Measurements from ENCODE around the gene HSD11B1. TPM values are rescaled to one million over a fixed set of nuclear protein-coding genes. Genes with fewer than 3 reads are reported as not detected.
A peak's percentile ranks its signal among the peaks of the same experiment; 100 is the strongest.

The HSD11B1 gene
- under 1 TPM in 1 of 2 experiments, not detected in 1; 0.36 TPM for total RNA-seq

DNA sequence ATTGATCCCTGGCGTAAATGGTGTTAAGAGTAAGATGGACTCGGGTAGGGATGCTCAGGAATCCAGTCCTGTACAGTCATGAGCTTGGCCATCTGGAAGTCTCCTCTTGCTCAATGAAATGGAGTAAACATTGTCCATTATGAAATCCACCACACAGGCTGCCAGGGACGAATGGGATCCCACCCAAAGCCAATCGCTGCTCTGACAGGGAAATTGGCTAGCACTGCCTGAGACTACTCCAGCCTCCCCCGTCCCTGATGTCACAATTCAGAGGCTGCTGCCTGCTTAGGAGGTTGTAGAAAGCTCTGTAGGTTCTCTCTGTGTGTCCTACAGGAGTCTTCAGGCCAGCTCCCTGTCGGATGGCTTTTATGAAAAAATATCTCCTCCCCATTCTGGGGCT lies at the start of gene HSD11B1:
Gene HSD11B1, plus strand, starts transcription at position 263 of the 400 bp plus-strand sequence. Its CDS starts 97 bp downstream, at position 360.
- Mint-ChIP-seq H3K4me3 (no peak within 1 kb of the TSS), H3K4me1 (peaks cover 27% of the 10 kb centered on the region), H3K27ac (peak within 1 kb of the TSS; percentile 66), H3K27me3 (peaks cover 4% of the 10 kb centered on the region), H3K36me3 (peaks cover 8% of the 10 kb centered on the region), H3K9me3 (no peaks in the 10 kb centered on the region)
- DNase-seq: no peak

DNA sequence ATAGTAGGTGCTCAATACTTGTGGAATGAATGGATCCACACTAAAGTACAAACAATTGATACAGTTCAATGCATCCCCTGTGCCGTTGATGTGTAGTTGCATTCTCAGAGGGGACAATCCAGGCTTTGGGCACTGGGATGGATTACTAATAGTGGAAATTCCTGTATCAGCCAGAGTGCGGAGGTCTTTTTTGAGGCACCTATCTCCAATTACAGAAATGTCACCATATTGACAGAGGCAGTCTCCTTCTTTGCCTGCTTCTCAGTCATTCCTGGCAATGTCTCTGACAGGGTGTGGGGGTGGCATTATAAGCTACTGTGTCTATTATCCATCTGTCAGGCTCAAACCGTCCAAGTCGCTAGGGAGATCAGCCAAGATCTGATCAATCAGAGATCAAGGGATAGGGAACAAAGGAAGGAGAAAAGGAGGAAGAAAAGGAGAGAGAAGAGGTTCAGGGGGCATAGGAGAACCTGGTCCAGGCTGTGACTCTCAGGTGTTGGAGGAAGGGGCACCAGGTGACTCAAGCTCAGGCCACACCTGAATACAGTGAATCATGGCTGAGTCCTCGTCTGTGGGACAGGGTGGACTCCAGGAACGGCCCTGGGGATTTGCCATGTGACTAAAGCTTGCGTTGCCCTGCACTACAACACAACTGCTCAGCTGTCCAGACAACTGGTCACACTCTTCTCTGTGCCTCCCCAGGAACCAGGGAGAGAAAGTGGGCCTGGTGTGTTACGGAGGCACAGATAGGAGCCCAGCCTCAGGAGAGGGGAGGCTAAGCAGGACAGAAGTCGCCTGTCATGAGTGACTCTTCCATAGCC lies 49.0 kb upstream of the HSD11B1 start:
- H3K27me3 Mint-ChIP-seq: peaks cover 11% of the 10 kb centered on the region
- no peak overlapping the region for H3K27ac Mint-ChIP-seq
- H3K4me3 Mint-ChIP-seq: no peak overlapping the region
- DNase-seq: no peak
- H3K4me1 Mint-ChIP-seq: peaks cover 32% of the 10 kb centered on the region
- H3K9me3 Mint-ChIP-seq: no peaks in the 10 kb centered on the region
- H3K36me3 Mint-ChIP-seq: no peaks in the 10 kb centered on the region

DNA sequence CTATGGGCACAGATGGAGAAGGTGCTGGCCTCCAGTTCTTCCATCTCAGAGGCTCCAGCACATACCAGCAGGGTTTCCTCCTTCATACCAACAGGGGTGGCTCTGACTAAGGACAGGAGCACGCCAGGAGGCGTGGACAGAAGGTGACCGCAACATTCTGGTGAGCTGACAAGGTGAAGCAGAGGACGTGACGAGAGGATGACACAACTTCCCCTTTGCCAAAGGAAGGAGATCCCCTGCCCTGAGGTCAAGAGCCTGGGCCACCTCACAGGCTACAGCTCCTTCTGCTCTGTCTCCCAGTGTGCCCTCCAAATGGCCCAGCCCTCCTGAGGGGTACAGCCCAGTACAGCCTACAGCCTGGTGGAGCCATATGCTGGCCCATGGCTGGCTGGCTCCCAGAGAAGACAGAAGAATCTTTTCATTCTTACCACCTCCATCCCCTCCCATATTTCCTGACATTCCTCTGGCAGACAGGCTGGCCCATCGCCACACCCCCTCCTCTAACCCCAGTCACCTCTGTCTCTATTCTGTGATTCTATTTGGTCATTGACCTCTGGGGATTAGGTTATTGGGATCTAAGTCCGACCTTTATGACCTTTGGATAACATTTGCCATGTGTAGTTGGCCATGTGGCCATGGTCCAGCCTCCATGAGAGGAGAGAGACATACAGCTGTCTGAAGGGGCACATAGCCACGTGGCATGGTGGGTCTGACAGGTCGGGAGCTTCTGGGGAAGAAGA lies 47.3 kb upstream of the HSD11B1 start:
- Mint-ChIP-seq H3K27me3 (peaks cover 11% of the 10 kb centered on the region), H3K4me3 (no peak overlapping the region), H3K27ac (no peak overlapping the region), H3K36me3 (no peaks in the 10 kb centered on the region), H3K4me1 (peaks cover 23% of the 10 kb centered on the region), H3K9me3 (no peaks in the 10 kb centered on the region)
- DNase-seq: no peak

DNA sequence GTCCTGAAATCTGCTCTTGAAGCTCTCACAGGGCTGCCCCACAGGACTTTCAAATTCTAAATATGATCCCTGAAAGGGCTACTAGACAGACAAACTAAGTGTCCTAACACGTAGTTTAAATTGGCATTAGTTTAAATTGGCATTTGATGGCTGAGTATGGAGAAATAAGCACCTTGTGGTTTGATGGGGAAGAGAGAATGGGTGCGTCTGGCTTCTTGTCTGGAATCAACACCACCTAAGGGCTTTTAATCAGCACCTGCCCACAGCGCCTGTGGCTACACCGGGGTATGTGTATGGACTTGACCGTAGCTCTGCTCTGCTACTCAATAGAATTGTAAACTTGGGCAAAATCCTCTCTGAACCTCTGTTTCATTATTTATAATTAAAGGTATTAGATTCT lies 46.7 kb upstream of the HSD11B1 start:
- Mint-ChIP-seq H3K27me3 (peaks cover 11% of the 10 kb centered on the region), H3K36me3 (no peaks in the 10 kb centered on the region), H3K9me3 (no peaks in the 10 kb centered on the region), H3K27ac (no peak overlapping the region), H3K4me3 (no peak overlapping the region), H3K4me1 (peaks cover 17% of the 10 kb centered on the region)
- no peak for DNase-seq

- H3K27ac Mint-ChIP-seq: no peak overlapping the region
- no peaks in the 10 kb centered on the region for H3K36me3 Mint-ChIP-seq
- no peak for DNase-seq
- peaks cover 9% of the 10 kb centered on the region for H3K4me1 Mint-ChIP-seq
- no peak overlapping the region for H3K4me3 Mint-ChIP-seq
- H3K27me3 Mint-ChIP-seq: peaks cover 11% of the 10 kb centered on the region
- no peaks in the 10 kb centered on the region for H3K9me3 Mint-ChIP-seq
Observed at GRCh38 chr1:209659909-209660308, 44.7 kb upstream of the HSD11B1 start.

DNA sequence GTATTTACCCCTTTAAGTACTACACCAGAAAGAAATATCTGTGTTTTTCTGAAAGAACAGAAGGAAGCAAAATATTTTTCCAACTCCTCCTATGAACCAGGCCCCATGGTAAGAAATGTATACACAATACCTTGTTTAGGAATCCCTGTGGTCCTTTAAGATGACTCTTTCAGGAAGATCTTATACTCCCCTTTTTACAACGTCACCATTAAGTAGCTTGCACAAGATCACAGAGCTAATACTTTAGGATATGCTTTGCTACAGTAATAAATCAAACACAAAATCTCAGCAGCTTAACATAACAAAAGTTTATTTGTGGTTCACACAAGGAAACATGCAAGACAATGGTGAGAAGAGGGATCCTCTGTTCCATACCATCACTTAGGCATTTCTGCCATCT lies 43.6 kb upstream of the HSD11B1 start:
- Mint-ChIP-seq H3K27ac (no peak overlapping the region), H3K36me3 (no peaks in the 10 kb centered on the region), H3K27me3 (peaks cover 11% of the 10 kb centered on the region), H3K9me3 (no peaks in the 10 kb centered on the region), H3K4me1 (peaks cover 9% of the 10 kb centered on the region), H3K4me3 (no peak overlapping the region)
- no peak for DNase-seq

GRCh38 chr1:209662879-209663327 lies 41.7 kb upstream of the HSD11B1 start:
- Mint-ChIP-seq H3K27ac (no peak overlapping the region), H3K27me3 (peaks cover 11% of the 10 kb centered on the region), H3K4me3 (no peak overlapping the region), H3K4me1 (peaks cover 9% of the 10 kb centered on the region), H3K36me3 (no peaks in the 10 kb centered on the region), H3K9me3 (no peaks in the 10 kb centered on the region)
- no peak for DNase-seq

- Mint-ChIP-seq H3K27ac (no peak overlapping the region), H3K27me3 (no peaks in the 10 kb centered on the region), H3K9me3 (no peaks in the 10 kb centered on the region), H3K36me3 (no peaks in the 10 kb centered on the region), H3K4me3 (no peak overlapping the region), H3K4me1 (peaks cover 2% of the 10 kb centered on the region)
- DNase-seq: no peak
Observed at GRCh38 chr1:209667103-209667502, 37.5 kb upstream of the HSD11B1 start.

DNA sequence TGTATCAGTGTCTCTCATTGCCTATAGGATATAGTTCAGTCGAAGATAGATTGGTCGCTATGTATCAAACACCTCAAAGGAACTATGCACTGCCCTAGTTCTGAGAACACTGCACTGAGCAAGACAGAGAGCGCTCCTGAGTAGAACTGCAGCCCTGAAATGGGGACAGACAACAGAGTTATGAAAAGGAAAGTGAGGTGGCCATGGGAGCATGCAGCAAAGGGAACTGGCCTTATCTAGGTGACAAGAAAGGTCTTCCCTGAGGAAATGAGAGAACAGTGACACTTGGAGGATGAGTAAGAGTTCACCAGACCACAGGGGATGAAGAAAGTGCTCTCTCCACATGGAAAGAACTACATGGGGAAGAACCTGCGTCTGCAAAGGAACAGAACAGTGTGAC lies 36.9 kb upstream of the HSD11B1 start:
- H3K9me3 Mint-ChIP-seq: no peaks in the 10 kb centered on the region
- H3K27me3 Mint-ChIP-seq: no peaks in the 10 kb centered on the region
- no peak overlapping the region for H3K27ac Mint-ChIP-seq
- H3K36me3 Mint-ChIP-seq: no peaks in the 10 kb centered on the region
- DNase-seq: no peak
- H3K4me3 Mint-ChIP-seq: no peak overlapping the region
- peaks cover 5% of the 10 kb centered on the region for H3K4me1 Mint-ChIP-seq

DNA sequence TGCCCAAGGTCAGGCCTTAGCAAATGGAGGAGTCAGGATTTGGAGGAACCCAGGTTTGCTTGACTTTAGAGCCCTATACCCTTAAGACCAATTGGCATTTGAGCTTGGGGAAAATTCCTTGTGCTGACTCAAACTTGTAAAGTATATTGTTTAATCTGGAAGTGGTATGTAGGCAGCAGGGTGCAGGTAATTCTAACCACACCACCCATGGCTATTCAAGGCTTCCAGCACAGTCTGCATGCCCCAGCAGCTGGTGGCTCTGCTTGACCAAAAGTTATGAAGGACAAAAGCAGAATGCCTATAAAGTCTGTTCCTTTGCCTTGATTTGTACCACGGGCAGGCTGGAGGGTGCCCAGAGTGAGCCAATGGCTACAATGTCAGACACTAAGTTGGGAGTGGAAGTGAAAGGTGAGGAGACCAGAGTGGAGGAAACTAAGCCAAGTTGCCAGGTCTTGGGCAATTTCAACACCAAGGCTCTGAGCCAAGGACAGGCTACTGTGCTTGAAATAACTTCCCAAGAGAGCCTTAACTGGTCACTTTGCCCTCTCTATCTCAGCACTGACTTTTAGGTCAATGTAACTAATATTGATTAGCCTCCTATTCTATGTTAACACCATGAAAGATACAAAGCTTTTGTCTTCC lies 34.1 kb upstream of the HSD11B1 start:
- peaks cover 31% of the 10 kb centered on the region for H3K4me1 Mint-ChIP-seq
- no peaks in the 10 kb centered on the region for H3K9me3 Mint-ChIP-seq
- H3K36me3 Mint-ChIP-seq: peaks cover 5% of the 10 kb centered on the region
- no peak overlapping the region for H3K27ac Mint-ChIP-seq
- no peak overlapping the region for H3K4me3 Mint-ChIP-seq
- DNase-seq: no peak
- H3K27me3 Mint-ChIP-seq: peaks cover 23% of the 10 kb centered on the region

DNA sequence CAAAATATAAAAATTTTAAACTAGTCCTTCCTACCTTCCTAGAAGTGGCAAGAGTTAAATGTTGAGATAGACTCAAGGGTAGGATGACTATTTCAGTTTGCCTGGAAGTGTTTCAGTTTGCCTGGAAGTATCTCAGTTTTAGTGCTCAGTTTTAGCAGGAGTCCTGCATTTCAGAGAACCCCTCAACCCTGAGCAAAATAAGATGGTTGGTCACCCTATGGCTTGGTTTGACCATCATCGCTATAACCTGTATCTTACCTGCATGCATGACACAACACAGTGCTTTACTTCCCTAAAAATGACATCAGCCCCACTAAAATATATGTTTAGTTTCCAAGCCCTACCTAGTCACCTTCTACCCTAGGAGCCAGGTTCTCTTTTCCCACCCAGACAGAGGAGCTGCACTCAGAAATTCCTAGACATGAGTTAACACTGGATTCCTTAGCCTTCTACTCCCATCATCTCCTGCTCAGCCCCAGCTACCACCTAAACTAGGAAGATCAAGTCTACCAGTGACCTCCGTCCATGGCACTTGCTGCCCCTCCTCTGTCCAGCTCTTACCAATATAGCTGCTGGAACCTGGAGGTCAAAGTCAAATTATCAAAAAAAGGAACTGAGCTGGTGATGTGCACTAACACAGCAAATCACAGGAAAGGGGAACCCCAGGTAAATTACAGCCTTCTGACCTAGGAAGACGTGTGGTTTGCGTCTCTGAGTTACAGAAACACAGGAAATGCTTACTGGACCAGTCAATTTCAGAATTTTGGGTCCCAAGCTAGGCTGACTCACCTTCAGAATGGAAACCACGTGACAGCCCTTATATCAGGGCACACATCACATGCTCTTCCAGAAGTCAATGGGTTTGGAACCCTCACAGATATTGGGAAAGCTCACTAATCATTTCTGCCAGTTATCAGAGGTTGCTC lies 31.7 kb upstream of the HSD11B1 start:
- peak overlapping the region; percentile 65 for H3K27ac Mint-ChIP-seq
- H3K4me1 Mint-ChIP-seq: peaks cover 36% of the 10 kb centered on the region
- peaks cover 11% of the 10 kb centered on the region for H3K36me3 Mint-ChIP-seq
- no peaks in the 10 kb centered on the region for H3K9me3 Mint-ChIP-seq
- H3K27me3 Mint-ChIP-seq: peaks cover 47% of the 10 kb centered on the region
- peak; percentile 44 for DNase-seq
- H3K4me3 Mint-ChIP-seq: no peak overlapping the region

DNA sequence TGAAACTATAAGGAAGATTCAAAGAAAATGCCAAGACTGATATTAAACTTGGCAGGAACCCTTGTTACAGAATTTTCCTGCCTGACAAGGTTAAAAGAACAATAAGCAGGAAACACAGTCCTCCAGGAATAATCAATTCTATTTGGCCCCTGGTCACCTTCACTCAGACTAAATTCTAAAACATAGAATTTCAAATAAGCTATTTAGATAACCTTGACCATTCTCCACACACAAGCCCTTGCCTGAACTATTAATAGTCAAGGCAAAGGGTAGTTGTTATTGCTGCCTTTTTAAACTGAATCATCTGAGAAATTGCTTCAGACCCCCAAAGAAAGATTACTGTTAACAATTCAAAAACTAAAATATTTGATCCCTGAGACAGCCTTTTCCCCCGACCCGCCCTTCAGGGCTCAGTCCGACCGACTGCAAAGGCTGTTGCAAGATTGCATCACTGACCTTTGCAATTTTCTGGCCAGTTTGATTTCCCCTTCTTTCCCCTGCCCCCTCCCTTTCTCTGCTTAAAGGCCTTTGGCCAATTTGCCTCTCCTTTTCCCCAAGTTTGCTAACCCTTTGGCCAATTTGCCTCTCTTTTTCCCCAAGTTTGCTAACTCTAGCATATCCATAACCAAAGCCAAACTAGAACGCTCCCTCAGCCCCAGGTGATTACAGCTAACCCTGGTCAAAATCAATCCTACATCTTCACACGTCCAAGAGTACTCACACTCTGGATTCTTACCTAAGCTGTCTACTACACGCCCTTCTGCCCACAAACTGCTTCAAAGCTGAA lies 30.8 kb upstream of the HSD11B1 start:
- H3K4me3 Mint-ChIP-seq: peak overlapping the region; percentile 76
- H3K27me3 Mint-ChIP-seq: peaks cover 52% of the 10 kb centered on the region
- peaks cover 36% of the 10 kb centered on the region for H3K4me1 Mint-ChIP-seq
- peak overlapping the region; percentile 44 for H3K27ac Mint-ChIP-seq
- H3K9me3 Mint-ChIP-seq: no peaks in the 10 kb centered on the region
- H3K36me3 Mint-ChIP-seq: peaks cover 11% of the 10 kb centered on the region
- DNase-seq: no peak

DNA sequence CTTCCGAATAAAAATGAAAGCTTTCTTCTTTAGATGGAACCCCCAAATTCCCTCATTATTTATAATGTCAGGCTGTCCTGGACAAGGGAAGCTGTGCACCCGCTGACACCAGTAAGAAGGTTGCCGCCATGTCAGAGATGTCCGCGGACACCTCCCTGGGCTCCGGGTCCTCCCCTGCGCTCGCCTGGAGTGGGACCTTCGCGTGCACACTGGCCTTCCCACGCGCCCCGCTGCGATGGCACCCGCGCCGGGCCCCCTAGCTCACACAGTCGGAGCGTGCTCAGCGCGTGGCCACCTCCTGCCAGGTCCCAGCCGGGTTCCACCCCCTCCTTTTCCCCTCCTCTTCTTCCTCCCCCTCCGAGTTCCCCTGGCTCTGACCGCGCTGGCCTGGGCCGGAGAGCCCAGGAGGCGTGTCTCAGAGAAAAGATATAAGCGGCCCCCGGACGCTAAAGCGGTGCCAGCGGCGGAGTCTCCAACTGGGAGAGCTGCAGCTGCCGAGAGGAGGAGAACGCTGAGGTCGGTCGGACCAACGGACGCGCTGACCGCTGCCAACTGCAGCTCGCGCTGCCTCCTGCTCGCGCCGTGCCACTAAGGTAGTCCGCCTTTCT lies 29.6 kb upstream of the HSD11B1 start, which contains the start of gene G0S2:
Gene G0S2, plus strand, starts transcription at position 456 of the 608 bp plus-strand sequence. CDS start 273 bp downstream, outside the sequence.
- Mint-ChIP-seq H3K27me3 (peaks cover 60% of the 10 kb centered on the region), H3K4me1 (peaks cover 38% of the 10 kb centered on the region), H3K4me3 (peak within 1 kb of the TSS; percentile 76), H3K36me3 (peaks cover 11% of the 10 kb centered on the region), H3K9me3 (no peaks in the 10 kb centered on the region), H3K27ac (peak within 1 kb of the TSS; percentile 44)
- DNase-seq: peak; percentile 63
